Thyroid gland (tissue), 4 donors: ENCODE data around the gene SIRT7. TPM values are rescaled to one million over a fixed set of nuclear protein-coding genes. Genes with fewer than 3 reads are reported as not detected.

Source experiments
- DNase-seq, 2 donors: peaks; one replicate each; pipeline ENCODE4 v3.0.0-alpha.2; 2019
- H3K27ac ChIP-seq, 3 donors: fragments of 200-600 bp; sonication (generic); 1 replicate in 2 of 3; 2 replicates in 1 of 3; pipeline ENCODE4 v1.5.1; 2016 to 2019; ENCODE audit warnings: mild to moderate bottlenecking in 1 of 3, moderate library complexity in 1 of 3
- H3K27me3 ChIP-seq: fragments of 200-600 bp; sonication (generic); one replicate; pipeline ENCODE4 v1.5.1; 2019
- H3K36me3 ChIP-seq, 2 donors: fragments of 200-600 bp; sonication (generic); one replicate each; pipeline ENCODE4 v1.5.1; 2016 to 2019
- H3K4me1 ChIP-seq, 2 donors: fragments of 200-600 bp; sonication (generic); one replicate each; pipeline ENCODE4 v1.5.1; 2017 to 2019
- H3K4me3 ChIP-seq, 3 donors: fragments of 200-600 bp; sonication (generic); replicated peaks in 1 of 3; 1 replicate in 2 of 3; 2 replicates in 1 of 3; pipeline ENCODE4 v1.5.1; 2016; ENCODE audit warnings: mild to moderate bottlenecking in 1 of 3
- H3K9me3 ChIP-seq: fragments of 200-600 bp; sonication (generic); one replicate; pipeline ENCODE4 v1.5.1; 2017
- POLR2A ChIP-seq, 2 donors: fragments of 450-650 bp; IDR thresholded peaks; one replicate each; pipeline ENCODE4 v1.6.1; 2017; ENCODE audit warnings: antibody characterized with exemption in 2 of 2, mild to moderate bottlenecking in 2 of 2, moderate library complexity in 1 of 2
- WGBS, 2 donors: methylation state at CpG; one replicate each; pipeline ENCODE4 v1.1.5; 2017; 5-methylcytosine and 5-hydroxymethylcytosine counted together
- intact Hi-C: fragments of 100-400 bp; cut with DNase I; formaldehyde crosslinking; loops from one replicate; pipeline ENCODE4 v1.15.1; 2023
- total RNA-seq, 4 donors: library from RNA; depleted of rRNA; stranded (reverse); fragments of >200 nt; gene quantifications; one replicate each; pipeline ENCODE4 v1.2.3, GENCODE V29; 2016
- TF ChIP-seq, protein P1 (sequence below), 6 experiments: fragments of 200-600 bp in 3 of 6; fragments of 450-650 bp in 3 of 6; sonication (generic) in 3 of 6; IDR thresholded peaks; one replicate each; pipeline ENCODE4 v1.5.1; 2016 to 2019; ENCODE audit warnings: antibody characterized with exemption in 6 of 6, mild to moderate bottlenecking in 2 of 6, inconsistent platforms in 1 of 6, moderate library complexity in 1 of 6

Gene SIRT7
- total RNA-seq, 4 donors from 2014 or later = 8.9 to 23.5 (median 15.8) TPM

DNA sequence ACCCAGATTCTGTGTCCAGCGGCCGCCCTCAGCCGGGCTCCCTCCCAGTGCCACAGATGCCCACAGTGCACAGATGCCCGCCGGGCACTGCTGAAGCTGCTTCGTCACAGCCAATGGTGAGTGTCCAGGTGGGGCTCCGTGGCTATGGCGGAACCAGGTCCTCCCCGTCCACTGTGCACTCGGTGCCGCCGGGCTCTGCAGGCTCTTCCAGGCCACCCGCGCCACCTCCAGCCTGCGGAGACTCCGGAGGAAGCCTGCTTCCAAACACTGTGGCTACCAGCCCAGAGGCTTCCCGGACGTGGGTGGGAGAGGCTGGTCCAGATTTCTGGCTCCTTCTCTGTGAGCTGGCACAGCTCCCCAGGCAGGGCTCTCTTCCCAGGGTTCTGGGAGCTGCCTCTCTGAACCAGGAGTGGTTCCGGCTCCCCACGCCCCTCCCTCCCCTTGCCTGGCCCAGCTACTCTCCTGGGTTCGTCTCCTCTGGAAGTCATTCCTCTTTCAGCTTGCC, 22.0 kb upstream of the SIRT7 start:
- DNase-seq = peak; percentile 18 to 25
- intact Hi-C loops = no loop called here
- Histone ChIP-seq H3K27me3 (no peaks in the 10 kb centered on the region), H3K9me3 (no peaks in the 10 kb centered on the region), H3K4me1 (peaks cover 0 to 11% of the 10 kb centered on the region in 2 donors), H3K4me3 (no peak overlapping the region), H3K27ac (no peak overlapping the region), H3K36me3 (no peaks in the 10 kb centered on the region)
- no peak for TF ChIP-seq POLR2A (IDR thresholded peaks at IDR 0.05)
- TF ChIP-seq, protein P1, sequence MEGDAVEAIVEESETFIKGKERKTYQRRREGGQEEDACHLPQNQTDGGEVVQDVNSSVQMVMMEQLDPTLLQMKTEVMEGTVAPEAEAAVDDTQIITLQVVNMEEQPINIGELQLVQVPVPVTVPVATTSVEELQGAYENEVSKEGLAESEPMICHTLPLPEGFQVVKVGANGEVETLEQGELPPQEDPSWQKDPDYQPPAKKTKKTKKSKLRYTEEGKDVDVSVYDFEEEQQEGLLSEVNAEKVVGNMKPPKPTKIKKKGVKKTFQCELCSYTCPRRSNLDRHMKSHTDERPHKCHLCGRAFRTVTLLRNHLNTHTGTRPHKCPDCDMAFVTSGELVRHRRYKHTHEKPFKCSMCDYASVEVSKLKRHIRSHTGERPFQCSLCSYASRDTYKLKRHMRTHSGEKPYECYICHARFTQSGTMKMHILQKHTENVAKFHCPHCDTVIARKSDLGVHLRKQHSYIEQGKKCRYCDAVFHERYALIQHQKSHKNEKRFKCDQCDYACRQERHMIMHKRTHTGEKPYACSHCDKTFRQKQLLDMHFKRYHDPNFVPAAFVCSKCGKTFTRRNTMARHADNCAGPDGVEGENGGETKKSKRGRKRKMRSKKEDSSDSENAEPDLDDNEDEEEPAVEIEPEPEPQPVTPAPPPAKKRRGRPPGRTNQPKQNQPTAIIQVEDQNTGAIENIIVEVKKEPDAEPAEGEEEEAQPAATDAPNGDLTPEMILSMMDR (IDR thresholded peaks at IDR 0.05) = no peak
- 55 to 67% methylated on average over 3 to 21 of the region's 21 CpGs for WGBS, 2 donors

DNA sequence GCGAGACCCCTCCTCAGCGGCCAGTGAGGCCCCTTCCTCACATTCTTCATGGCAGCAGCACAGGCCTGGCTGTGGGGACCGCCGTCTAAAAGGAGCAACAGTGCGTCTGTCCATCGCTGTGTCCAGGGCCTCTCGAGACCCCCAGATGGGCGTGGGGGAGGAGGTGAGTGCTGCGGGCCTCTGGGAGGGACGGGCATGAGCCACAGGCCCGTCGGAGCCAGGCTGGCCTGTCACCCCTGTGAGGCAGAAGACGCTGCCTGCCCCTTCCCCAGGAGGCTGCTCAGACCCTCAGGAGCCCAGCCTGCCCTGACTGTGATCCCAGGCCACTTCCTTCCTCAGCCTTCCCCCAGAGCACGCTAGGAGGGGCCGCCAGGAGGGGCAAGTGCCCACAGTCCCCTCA, 21.2 kb upstream of the SIRT7 start:
- Histone ChIP-seq H3K9me3 (no peaks in the 10 kb centered on the region), H3K36me3 (no peaks in the 10 kb centered on the region), H3K4me3 (no peak overlapping the region), H3K27me3 (no peaks in the 10 kb centered on the region), H3K27ac (no peak overlapping the region), H3K4me1 (peaks cover 0 to 11% of the 10 kb centered on the region in 2 donors)
- WGBS, 2 donors = 85 to 100% methylated on average over 2 to 9 of the region's 15 CpGs
- TF ChIP-seq, protein P1 (IDR thresholded peaks at IDR 0.05) = no peak
- no peak for TF ChIP-seq POLR2A (IDR thresholded peaks at IDR 0.05)
- intact Hi-C loops = no loop called here
- DNase-seq = no peak

DNA sequence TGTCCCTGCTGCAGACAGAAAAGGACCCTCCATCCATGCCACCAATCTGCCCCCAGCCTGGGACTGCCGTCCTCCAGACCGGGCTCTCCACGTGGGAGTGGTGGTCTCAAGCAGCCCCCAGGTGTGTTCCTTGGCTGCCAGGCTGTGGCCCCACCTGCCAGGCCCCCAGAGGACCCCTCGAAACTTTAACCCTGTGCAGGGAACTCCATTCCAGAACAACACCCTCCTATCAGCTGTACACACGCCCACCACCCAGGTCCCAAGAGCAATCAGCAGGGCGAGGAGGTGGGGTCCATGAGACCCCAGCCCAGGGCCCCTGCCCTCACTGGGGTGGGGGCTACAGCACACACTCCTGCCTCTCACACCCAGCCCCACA, 17.7 kb upstream of the SIRT7 start:
- H3K36me3 ChIP-seq = no peaks in the 10 kb centered on the region
- WGBS, 2 donors = 84 to 96% methylated on average over 3 to 5 of the region's 6 CpGs
- peaks cover 0 to 11% of the 10 kb centered on the region in 2 donors for H3K4me1 ChIP-seq
- no peak for DNase-seq
- H3K4me3 ChIP-seq = no peak overlapping the region
- intact Hi-C loops = no loop called here
- no peak overlapping the region for H3K27ac ChIP-seq
- no peaks in the 10 kb centered on the region for H3K9me3 ChIP-seq
- H3K27me3 ChIP-seq = no peaks in the 10 kb centered on the region
- TF ChIP-seq, protein P1 (IDR thresholded peaks at IDR 0.05) = no peak
- TF ChIP-seq POLR2A (IDR thresholded peaks at IDR 0.05) = no peak

DNA sequence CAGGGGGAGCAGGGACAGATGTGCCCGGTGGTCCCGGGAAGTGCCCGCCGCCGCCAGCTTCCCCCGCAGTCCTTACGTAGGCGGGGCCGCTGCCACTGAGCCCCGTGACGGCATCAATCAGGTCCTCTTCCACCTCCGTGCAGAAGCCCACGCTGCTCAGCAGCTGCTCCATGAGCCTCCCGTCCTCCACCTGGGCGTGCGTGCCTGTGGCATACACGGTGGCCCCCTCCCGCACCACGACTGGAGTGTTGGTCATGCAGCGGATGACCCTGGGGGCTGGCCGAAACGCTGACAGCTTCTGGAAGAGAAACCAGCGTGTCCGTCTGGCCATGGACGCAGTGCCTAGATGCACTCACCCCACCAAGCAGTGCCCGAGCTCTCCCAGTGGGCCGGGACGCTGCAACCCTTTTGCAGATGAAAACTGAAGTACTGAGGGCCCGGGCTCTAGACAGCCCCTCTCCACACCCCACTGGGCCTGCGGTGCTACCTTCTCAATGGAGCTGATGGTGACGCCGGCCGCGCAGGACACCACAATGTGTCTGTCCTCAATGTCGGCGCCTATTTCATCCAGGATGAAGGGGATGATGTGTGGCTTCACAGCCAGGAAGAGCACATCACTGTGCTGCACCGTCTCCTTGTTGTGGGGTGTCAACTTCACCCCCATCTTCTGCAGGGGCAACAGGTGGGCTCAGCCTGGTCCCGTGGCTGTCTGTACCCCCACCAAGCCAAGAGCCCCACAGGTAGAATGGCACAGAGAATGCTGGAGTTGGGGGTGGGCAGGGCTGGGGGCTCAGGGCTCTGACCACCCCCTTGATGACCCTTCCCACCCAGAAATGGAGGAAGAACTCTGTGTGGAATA, 17.1 kb upstream of the SIRT7 start:
- no peak overlapping the region for H3K4me3 ChIP-seq
- no peaks in the 10 kb centered on the region for H3K9me3 ChIP-seq
- H3K27me3 ChIP-seq = no peaks in the 10 kb centered on the region
- TF ChIP-seq POLR2A (IDR thresholded peaks at IDR 0.05) = no peak
- TF ChIP-seq, protein P1 (IDR thresholded peaks at IDR 0.05) = no peak
- DNase-seq = no peak
- no peak overlapping the region for H3K27ac ChIP-seq
- 88 to 92% methylated on average over 11 to 18 of the region's 38 CpGs for WGBS, 2 donors
- no peaks in the 10 kb centered on the region for H3K36me3 ChIP-seq
- intact Hi-C loops = no loop called here
- H3K4me1 ChIP-seq = peaks cover 0 to 11% of the 10 kb centered on the region in 2 donors

DNA sequence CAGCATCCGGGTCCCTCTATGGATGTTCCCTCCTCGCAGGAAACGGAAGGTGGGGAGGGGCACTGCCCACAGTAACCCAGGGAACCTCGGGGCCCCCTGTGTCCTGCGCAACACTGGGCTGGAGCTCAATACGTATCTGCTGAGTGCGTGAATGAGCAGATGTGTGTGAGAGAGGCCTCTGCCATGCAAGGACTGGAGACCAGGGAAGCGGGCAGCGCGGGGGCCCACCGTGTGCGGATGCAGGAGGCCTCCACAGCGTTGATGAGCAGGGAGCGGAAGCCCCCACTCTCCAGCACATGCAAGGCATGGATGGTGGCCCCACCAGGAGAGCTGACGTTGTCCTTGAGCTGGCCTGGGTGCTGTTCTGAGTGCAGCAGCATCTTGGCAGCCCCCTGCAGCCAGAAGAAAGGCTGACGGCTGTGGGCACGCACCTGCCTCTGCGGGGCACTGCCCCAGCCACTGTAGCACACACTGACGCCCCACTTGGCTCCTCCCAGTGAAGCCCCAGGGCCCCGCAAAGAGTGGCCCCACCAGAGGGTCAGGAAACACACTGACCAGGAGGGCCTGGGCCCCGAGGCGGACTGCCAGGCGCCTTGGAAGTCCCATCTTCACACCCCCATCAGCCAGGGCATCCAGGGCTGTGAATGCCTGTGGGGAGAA, 16.3 kb upstream of the SIRT7 start:
- no peak for DNase-seq
- 89 to 91% methylated on average over 10 to 16 of the region's 23 CpGs for WGBS, 2 donors
- intact Hi-C loops = no loop called here
- Histone ChIP-seq H3K9me3 (no peaks in the 10 kb centered on the region), H3K4me1 (peaks cover 0 to 11% of the 10 kb centered on the region in 2 donors), H3K27me3 (no peaks in the 10 kb centered on the region), H3K36me3 (no peaks in the 10 kb centered on the region), H3K27ac (no peak overlapping the region), H3K4me3 (no peak overlapping the region)
- TF ChIP-seq, protein P1 (IDR thresholded peaks at IDR 0.05) = no peak
- TF ChIP-seq POLR2A (IDR thresholded peaks at IDR 0.05) = no peak
